ENCODE measurements around the gene SPTBN4.

DNA sequence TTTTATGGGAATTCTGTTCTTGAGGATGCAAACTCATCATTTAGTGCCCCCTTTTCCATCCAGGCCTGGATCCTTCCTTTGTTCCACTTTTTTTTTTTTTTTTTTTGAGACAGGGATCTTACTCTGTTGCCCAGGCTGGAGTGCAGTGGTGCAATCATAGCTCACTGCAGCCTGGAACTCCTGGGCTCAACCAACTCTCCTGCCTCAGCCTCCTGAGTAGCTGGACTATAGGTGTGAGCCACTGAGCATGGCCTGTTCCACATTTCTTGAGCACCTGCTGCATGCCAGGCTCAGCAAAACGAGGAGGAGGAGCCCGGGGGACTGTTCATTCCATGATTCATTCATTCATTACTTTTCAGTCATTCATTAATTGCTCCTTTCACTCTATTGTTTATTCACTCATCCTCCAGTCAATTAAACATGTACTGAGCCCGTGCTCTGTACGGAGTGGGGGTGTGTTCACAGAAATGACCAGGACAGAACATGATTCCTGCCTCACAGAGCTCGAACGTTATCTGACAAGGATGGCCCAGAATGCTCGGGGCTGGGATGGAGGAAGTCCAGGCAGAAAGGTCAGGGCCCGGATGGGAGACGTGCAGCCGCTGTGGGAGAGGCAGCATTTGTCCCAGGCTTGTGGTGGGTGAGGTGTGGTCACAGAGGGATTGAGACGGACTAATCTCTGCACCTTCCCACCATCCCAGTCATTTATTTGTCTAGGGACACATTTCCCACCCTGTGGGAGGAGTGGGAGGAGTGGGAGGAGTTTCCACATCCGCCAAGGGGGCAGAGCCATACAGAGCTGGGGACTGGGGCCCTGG lies 58.6 kb downstream of the SPTBN4 start:
- TF ChIP-seq TAF1 (IDR thresholded peaks at IDR 0.05; ENCODE audit: borderline replicate concordance, low read depth, low read length) (no peak), POLR2AphosphoS5 (IDR thresholded peaks at IDR 0.05; ENCODE audit: low read depth, low read length) (no peak), POLR2A (IDR thresholded peaks at IDR 0.05; ENCODE audit: low read depth, low read length) (no peak)
